ENCODE results near the gene PEX26.

GRCh38 chr22:18057568-18058209 lies 20.1 kb upstream of the PEX26 start:
- TF ChIP-seq, protein P1, sequence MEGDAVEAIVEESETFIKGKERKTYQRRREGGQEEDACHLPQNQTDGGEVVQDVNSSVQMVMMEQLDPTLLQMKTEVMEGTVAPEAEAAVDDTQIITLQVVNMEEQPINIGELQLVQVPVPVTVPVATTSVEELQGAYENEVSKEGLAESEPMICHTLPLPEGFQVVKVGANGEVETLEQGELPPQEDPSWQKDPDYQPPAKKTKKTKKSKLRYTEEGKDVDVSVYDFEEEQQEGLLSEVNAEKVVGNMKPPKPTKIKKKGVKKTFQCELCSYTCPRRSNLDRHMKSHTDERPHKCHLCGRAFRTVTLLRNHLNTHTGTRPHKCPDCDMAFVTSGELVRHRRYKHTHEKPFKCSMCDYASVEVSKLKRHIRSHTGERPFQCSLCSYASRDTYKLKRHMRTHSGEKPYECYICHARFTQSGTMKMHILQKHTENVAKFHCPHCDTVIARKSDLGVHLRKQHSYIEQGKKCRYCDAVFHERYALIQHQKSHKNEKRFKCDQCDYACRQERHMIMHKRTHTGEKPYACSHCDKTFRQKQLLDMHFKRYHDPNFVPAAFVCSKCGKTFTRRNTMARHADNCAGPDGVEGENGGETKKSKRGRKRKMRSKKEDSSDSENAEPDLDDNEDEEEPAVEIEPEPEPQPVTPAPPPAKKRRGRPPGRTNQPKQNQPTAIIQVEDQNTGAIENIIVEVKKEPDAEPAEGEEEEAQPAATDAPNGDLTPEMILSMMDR (conservative IDR thresholded peaks at IDR 0.05), result no peak
- no peak for TF ChIP-seq ZFX (IDR thresholded peaks at IDR 0.05)
